A549 (cell line): ENCODE results near the gene ACTA2. TPM values are rescaled to one million over a fixed set of nuclear protein-coding genes. Genes with fewer than 3 reads are reported as not detected.

Experiments used
- ATAC-seq, 2 experiments: fragments of 200-7000 bp in 1 of 2; fragments of >200 bp in 1 of 2; cut with Nextera tagmentation in 1 of 2; cut with Tn5 transposase in 1 of 2; 3 replicates each; pipeline versions ENCODE4 v1.8.0 to v1.9.1; 2018 to 2020; ENCODE audit warnings: mild to moderate bottlenecking in 1 of 2, moderate library complexity in 1 of 2
- CTCF ChIA-PET: fragments of 300-600 bp; sonication (Branson Sonifier 250); formaldehyde crosslinking; extraction: SDS; loops from one replicate; lab custom pipeline; 2021; ENCODE audit warnings: antibody characterized with exemption, inconsistent platforms; lab: Yijun Ruan, JAX
- POLR2A ChIA-PET: fragments of 350-600 bp; formaldehyde crosslinking; extraction: SDS; loops from one replicate; lab custom pipeline; 2021; ENCODE audit warnings: antibody characterized with exemption, inconsistent platforms; lab: Yijun Ruan, JAX
- DNase-seq, 2 experiments: peaks; one replicate each; pipeline versions ENCODE4 v3.0.0 to v3.0.0-alpha.2; 2011 to 2016; ENCODE audit warnings: low read depth in 1 of 2, low spot score in 1 of 2
- FAIRE-seq: peaks from 2 replicates; lab custom pipeline; 2011; peaks lifted over from hg19 to GRCh38; lab: Jason Lieb, UNC
- H3K27ac ChIP-seq, 2 experiments: fragments of >200 bp; sonication (Bioruptor Twin); formaldehyde crosslinking; 3 replicates each; pipeline ENCODE4 v1.5.1; 2016 to 2017
- H3K4me1 ChIP-seq: fragments of >200 bp; sonication (Bioruptor Twin); formaldehyde crosslinking; 3 replicates; pipeline ENCODE4 v1.6.1; 2016
- H3K4me2 ChIP-seq: fragments of >200 bp; sonication (Bioruptor Twin); formaldehyde crosslinking; 3 replicates; pipeline ENCODE4 v1.6.1; 2016
- H3K4me3 ChIP-seq: fragments of >200 bp; sonication (Bioruptor Twin); formaldehyde crosslinking; 3 replicates; pipeline ENCODE4 v1.5.1; 2016
- H3K9me3 ChIP-seq: fragments of >200 bp; sonication (Bioruptor Twin); formaldehyde crosslinking; 3 replicates; pipeline ENCODE4 v1.6.1; 2016
- BHLHE40 ChIP-seq: IDR thresholded peaks from 2 replicates; pipeline ENCODE4 v1.6.1; 2012; ENCODE audit warnings: low read depth, low read length, inconsistent platforms
- CBX2 ChIP-seq: fragments of 200-600 bp; sonication (generic); IDR thresholded peaks from 2 replicates; pipeline ENCODE4 v1.6.1; 2016; ENCODE audit warnings: low read depth, mild to moderate bottlenecking, borderline replicate concordance
- CHD4 ChIP-seq: fragments of 200-600 bp; sonication (generic); IDR thresholded peaks from 2 replicates; pipeline ENCODE4 v1.6.1; 2016; ENCODE audit warnings: antibody characterized with exemption, mild to moderate bottlenecking, borderline replicate concordance
- E2F6 ChIP-seq: IDR thresholded peaks from 2 replicates; pipeline ENCODE4 v1.6.1; 2012; ENCODE audit warnings: low read depth, borderline replicate concordance
- EHMT2 ChIP-seq: fragments of 200-600 bp; sonication (generic); IDR thresholded peaks from 2 replicates; pipeline ENCODE4 v1.6.1; 2016; ENCODE audit warnings: antibody characterized with exemption, low read depth, mild to moderate bottlenecking, moderate library complexity
- FOXS1 ChIP-seq: fragments of 250-450 bp; sonication (Bioruptor Pico); IDR thresholded peaks from 2 replicates; pipeline ENCODE4 v1.5.0; 2020; ENCODE audit warnings: mild to moderate bottlenecking, moderate library complexity
- HES2 ChIP-seq: fragments of >200 bp; sonication (Bioruptor Twin); formaldehyde crosslinking; IDR thresholded peaks from 2 replicates; pipeline ENCODE4 v1.6.1; 2016
- HMGXB4 ChIP-seq: fragments of 250-450 bp; sonication (Bioruptor Pico); IDR thresholded peaks from 2 replicates; pipeline ENCODE4 v1.5.0; 2021; ENCODE audit warnings: mild to moderate bottlenecking, moderate library complexity, borderline replicate concordance
- HOXA7 ChIP-seq: fragments of 250-450 bp; sonication (Bioruptor Pico); IDR thresholded peaks from 2 replicates; pipeline ENCODE4 v1.5.0; 2020; ENCODE audit warnings: mild to moderate bottlenecking, moderate library complexity
- JUN ChIP-seq, 2 experiments: fragments of >200 bp; sonication (Bioruptor Twin); formaldehyde crosslinking; IDR thresholded peaks; 2 replicates in 1 of 2; 3 replicates in 1 of 2; pipeline ENCODE4 v1.6.1; 2016 to 2017
- JUNB ChIP-seq: fragments of >200 bp; sonication (Bioruptor Twin); formaldehyde crosslinking; IDR thresholded peaks from 2 replicates; pipeline ENCODE4 v1.6.1; 2016
- KDM1A ChIP-seq: fragments of 200-600 bp; sonication (generic); IDR thresholded peaks from 2 replicates; pipeline ENCODE4 v1.6.1; 2016; ENCODE audit warnings: low read depth, mild to moderate bottlenecking
- MYC ChIP-seq: IDR thresholded peaks from 2 replicates; pipeline ENCODE4 v1.6.1; 2012; ENCODE audit warnings: mild to moderate bottlenecking, inconsistent platforms, low read length, improper control_type of control experiment, borderline replicate concordance
- PBX3 ChIP-seq: IDR thresholded peaks from 2 replicates; pipeline ENCODE4 v1.6.1; 2012
- PHF8 ChIP-seq: fragments of 200-600 bp; sonication (generic); IDR thresholded peaks from 2 replicates; pipeline ENCODE4 v1.6.1; 2016; ENCODE audit warnings: low read depth, mild to moderate bottlenecking, antibody characterized with exemption, moderate library complexity, borderline replicate concordance
- POLR2AphosphoS2 ChIP-seq: conservative IDR thresholded peaks from 2 replicates; pipeline ENCODE4 v1.6.1; 2012; ENCODE audit warnings: low read length, improper control_type of control experiment, inconsistent platforms
- RARB ChIP-seq: fragments of 250-450 bp; sonication (Bioruptor Pico); IDR thresholded peaks from 2 replicates; pipeline ENCODE4 v1.8.0; 2021; ENCODE audit warnings: mild to moderate bottlenecking, moderate library complexity
- RCOR1 ChIP-seq: fragments of 150-350 bp; IDR thresholded peaks from 2 replicates; pipeline ENCODE4 v1.6.1; 2014; ENCODE audit warnings: antibody characterized with exemption, low read length, low read depth
- TFCP2L1 ChIP-seq: fragments of 250-450 bp; sonication (Bioruptor Pico); IDR thresholded peaks from 2 replicates; pipeline ENCODE4 v1.5.0; 2021; ENCODE audit warnings: mild to moderate bottlenecking
- ZC3H11A ChIP-seq: fragments of 450-650 bp; IDR thresholded peaks from 2 replicates; pipeline ENCODE4 v1.6.1; 2014; ENCODE audit warnings: antibody characterized with exemption, mild to moderate bottlenecking
- ZFP36 ChIP-seq: fragments of 450-650 bp; IDR thresholded peaks from 2 replicates; pipeline ENCODE4 v1.6.1; 2014; ENCODE audit warnings: borderline replicate concordance; ENCODE audit not compliant: partially characterized antibody
- ZNF302 ChIP-seq: fragments of 250-450 bp; sonication (Bioruptor Pico); IDR thresholded peaks from 2 replicates; pipeline ENCODE4 v1.9.0; 2021; ENCODE audit warnings: inconsistent platforms, mild to moderate bottlenecking, moderate library complexity
- ZSCAN20 ChIP-seq: fragments of 250-450 bp; sonication (Bioruptor Pico); IDR thresholded peaks from 2 replicates; pipeline ENCODE4 v1.8.0; 2022; ENCODE audit warnings: mild to moderate bottlenecking, moderate library complexity
- WGBS: methylation state at CpG from one replicate; pipeline ENCODE4 v1.1.6; 2017; ENCODE audit errors: missing lambda C conversion rate; 5-methylcytosine and 5-hydroxymethylcytosine counted together
- polyA plus RNA-seq, 4 experiments: library from polyadenylated mRNA; depleted of rRNA in 3 of 4; stranded (reverse); fragments of >200 nt; fragmentation: RNase III in 1 of 4; extraction: RNeasy Plus Mini Kit Qiagen cat#74134 plus additional on column Dnase treatment in 1 of 4; gene quantifications; 2 replicates in 3 of 4; 3 replicates in 1 of 4; pipeline ENCODE4 v1.2.3, GENCODE V29; 2011 to 2017

ACTA2 gene
- polyA plus RNA-seq, 2 of the 4 experiments (the other 2 are of a cell fraction): 15.0 to 25.9 TPM

DNA sequence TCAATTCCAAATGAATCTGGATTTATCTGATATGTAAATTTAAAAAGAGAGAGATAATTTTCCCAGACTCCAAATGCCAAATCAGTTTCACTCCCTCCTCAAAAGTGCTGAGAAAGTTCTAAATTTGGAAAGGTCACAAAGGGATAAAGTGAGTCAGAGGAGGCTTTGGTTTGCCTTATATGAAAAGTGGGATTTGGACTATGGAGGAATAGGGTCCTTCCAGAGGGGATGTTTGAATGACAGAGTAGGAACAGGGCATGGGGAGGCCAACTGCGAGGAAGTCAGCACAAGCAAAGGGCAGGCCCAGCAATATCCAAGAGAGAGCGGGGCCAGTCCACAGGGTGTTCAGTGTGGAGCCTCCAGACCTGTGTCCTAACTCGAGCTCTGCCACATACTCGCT, 28.2 kb upstream of the ACTA2 start:
- Histone ChIP-seq H3K4me2 (no peak overlapping the region), H3K27ac (no peak overlapping the region), H3K4me1 (peaks cover under 1% of the 10 kb centered on the region; the same call in 1 of the 3 replicates), H3K4me3 (no peak overlapping the region), H3K9me3 (no peaks in the 10 kb centered on the region)
- no peak for FAIRE-seq
- ATAC-seq: no peak
- WGBS: 91% methylated on average over 4 of the region's 4 CpGs
- ChIA-PET CTCF (interaction anchor here (1.1 kb wide), 1 partner anchor 48 kb away, joined by 3 read pairs; no protein-coding TSS in a partner anchor), POLR2A (no interaction called here)
- TF ChIP-seq TFCP2L1 (no peak), ZNF302 (no peak), HMGXB4 (CRISPR knock-in tag) (no peak), ZC3H11A (no peak), JUN (IDR thresholded peaks at IDR 0.05) (no peak), CBX2 (no peak), ZFP36 (no peak), POLR2AphosphoS2 (no peak), HOXA7 (no peak), JUNB (no peak), CHD4 (no peak)
- no peak for DNase-seq

- H3K4me3 ChIP-seq: no peak overlapping the region
- TF ChIP-seq PHF8 (no peak), MYC (no peak), KDM1A (no peak), RCOR1 (no peak), ZSCAN20 (CRISPR knock-in tag) (no peak), PBX3 (no peak), RARB (CRISPR knock-in tag) (no peak), TFCP2L1 (no peak), HES2 (no peak), HOXA7 (no peak), BHLHE40 (no peak), E2F6 (no peak), EHMT2 (no peak), FOXS1 (CRISPR knock-in tag) (no peak), ZFP36 (no peak)
- 88% methylated on average over 4 of the region's 4 CpGs for WGBS
- FAIRE-seq (no peak), ATAC-seq (no peak), DNase-seq (no peak)
- ChIA-PET CTCF (interaction anchor here (1.1 kb wide), 1 partner anchor 47 kb away, joined by 3 read pairs; no protein-coding TSS in a partner anchor), POLR2A (no interaction called here)
- no peaks in the 10 kb centered on the region for H3K9me3 ChIP-seq
- no peak overlapping the region for H3K27ac ChIP-seq
- no peak overlapping the region for H3K4me2 ChIP-seq
- H3K4me1 ChIP-seq: peaks cover 5% of the 10 kb centered on the region; the same call in 2 of the 3 replicates
Observed at GRCh38 chr10:88980247-88980646, 27.7 kb upstream of the ACTA2 start.
